Ishikawa (cell line): ENCODE results near the gene ADISSP.

Experiments used
- CEBPB ChIP-seq: IDR thresholded peaks from 2 replicates; pipeline ENCODE4 v1.6.1; 2012
- CREB1 ChIP-seq: IDR thresholded peaks from 2 replicates; pipeline ENCODE4 v1.6.1; 2012; ENCODE audit warnings: low read depth
- EGR1 ChIP-seq: IDR thresholded peaks from 2 replicates; pipeline ENCODE4 v1.6.1; 2012
- EP300 ChIP-seq: IDR thresholded peaks from 2 replicates; pipeline ENCODE4 v1.6.1; 2012; ENCODE audit warnings: borderline replicate concordance
- FOXM1 ChIP-seq: IDR thresholded peaks from 2 replicates; pipeline ENCODE4 v1.6.1; 2012; ENCODE audit warnings: low read depth, borderline replicate concordance
- NFIC ChIP-seq: IDR thresholded peaks from 2 replicates; pipeline ENCODE4 v1.6.1; 2012
- RAD21 ChIP-seq: IDR thresholded peaks from 2 replicates; pipeline ENCODE4 v1.6.1; 2012; ENCODE audit warnings: low read depth
- TAF1 ChIP-seq: IDR thresholded peaks from 2 replicates; pipeline ENCODE4 v1.6.1; 2012; ENCODE audit warnings: low read depth, mild to moderate bottlenecking
- TCF12 ChIP-seq: IDR thresholded peaks from 2 replicates; pipeline ENCODE4 v1.6.1; 2012; ENCODE audit warnings: low read depth
- TEAD4 ChIP-seq: IDR thresholded peaks from 2 replicates; pipeline ENCODE4 v1.6.1; 2012
- YY1 ChIP-seq: IDR thresholded peaks from 2 replicates; pipeline ENCODE4 v1.6.1; 2012; ENCODE audit warnings: low read depth
- ZBTB7A ChIP-seq: IDR thresholded peaks from 2 replicates; pipeline ENCODE4 v1.6.1; 2012; ENCODE audit warnings: low read depth
- TF ChIP-seq, protein P1 (sequence below): IDR thresholded peaks from 2 replicates; pipeline ENCODE4 v1.6.1; 2012; ENCODE audit warnings: low read depth, mild to moderate bottlenecking
- TF ChIP-seq, protein P2 (sequence below): IDR thresholded peaks from 2 replicates; pipeline ENCODE4 v1.6.1; 2012
- TF ChIP-seq, protein P3 (sequence below): IDR thresholded peaks from 2 replicates; pipeline ENCODE4 v1.6.1; 2012

Gene ADISSP

DNA sequence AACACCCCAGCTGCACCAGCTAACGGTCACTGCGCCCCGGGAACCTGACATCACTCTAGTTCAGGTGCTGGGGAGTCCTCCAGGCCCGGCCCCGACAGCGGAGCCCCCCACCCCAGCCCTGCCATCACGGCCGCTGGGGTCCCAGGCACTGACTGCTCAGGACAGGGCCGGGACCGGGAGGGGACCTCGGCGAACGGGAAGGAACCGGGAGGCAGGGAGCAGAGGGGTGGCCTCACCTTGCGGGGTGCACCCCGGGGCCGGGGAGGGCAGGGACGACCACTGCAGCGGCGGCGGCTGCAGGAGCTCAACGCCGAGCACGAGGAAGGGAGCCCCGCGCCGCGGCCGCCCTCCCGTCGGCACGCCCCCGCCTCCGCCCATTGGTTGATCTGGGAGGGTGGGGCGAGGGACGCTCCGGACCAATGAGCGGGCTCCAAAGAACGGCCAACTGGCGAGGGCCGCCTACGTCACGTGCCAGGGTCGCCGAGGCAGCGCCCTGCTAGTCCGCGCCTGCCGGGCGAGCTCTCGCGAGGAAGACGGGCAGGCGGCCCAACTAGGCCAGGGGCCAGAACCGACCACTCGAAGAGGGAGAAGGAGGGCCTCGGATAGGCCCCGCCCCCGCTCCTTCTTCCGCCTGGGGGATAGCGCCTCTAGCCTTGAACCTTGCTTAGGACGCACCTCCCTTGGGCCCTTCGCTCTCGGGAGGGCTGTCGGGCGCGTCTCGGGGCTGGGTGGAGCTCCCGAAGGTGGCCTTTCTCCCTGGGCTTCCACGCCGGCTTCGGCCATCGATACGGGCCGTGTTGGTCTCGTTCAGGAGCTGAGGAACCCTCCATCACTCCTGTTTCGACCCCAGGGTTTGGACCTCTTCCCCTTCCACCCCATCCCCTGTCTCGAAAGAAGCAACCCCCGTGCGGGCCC, at the start of gene ADISSP:
ADISSP (minus strand) TSS at position 327 of the 915 bp plus-strand sequence. CDS start 7,653 bp downstream, outside the sequence.
- TF ChIP-seq, protein P1, sequence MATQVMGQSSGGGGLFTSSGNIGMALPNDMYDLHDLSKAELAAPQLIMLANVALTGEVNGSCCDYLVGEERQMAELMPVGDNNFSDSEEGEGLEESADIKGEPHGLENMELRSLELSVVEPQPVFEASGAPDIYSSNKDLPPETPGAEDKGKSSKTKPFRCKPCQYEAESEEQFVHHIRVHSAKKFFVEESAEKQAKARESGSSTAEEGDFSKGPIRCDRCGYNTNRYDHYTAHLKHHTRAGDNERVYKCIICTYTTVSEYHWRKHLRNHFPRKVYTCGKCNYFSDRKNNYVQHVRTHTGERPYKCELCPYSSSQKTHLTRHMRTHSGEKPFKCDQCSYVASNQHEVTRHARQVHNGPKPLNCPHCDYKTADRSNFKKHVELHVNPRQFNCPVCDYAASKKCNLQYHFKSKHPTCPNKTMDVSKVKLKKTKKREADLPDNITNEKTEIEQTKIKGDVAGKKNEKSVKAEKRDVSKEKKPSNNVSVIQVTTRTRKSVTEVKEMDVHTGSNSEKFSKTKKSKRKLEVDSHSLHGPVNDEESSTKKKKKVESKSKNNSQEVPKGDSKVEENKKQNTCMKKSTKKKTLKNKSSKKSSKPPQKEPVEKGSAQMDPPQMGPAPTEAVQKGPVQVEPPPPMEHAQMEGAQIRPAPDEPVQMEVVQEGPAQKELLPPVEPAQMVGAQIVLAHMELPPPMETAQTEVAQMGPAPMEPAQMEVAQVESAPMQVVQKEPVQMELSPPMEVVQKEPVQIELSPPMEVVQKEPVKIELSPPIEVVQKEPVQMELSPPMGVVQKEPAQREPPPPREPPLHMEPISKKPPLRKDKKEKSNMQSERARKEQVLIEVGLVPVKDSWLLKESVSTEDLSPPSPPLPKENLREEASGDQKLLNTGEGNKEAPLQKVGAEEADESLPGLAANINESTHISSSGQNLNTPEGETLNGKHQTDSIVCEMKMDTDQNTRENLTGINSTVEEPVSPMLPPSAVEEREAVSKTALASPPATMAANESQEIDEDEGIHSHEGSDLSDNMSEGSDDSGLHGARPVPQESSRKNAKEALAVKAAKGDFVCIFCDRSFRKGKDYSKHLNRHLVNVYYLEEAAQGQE, result no peak
- TF ChIP-seq, protein P2, sequence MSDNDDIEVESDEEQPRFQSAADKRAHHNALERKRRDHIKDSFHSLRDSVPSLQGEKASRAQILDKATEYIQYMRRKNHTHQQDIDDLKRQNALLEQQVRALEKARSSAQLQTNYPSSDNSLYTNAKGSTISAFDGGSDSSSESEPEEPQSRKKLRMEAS, result peak; percentile 94
- TF ChIP-seq EGR1 (peak; percentile 69), YY1 (no peak), TEAD4 (no peak), FOXM1 (no peak), TCF12 (peak; percentile 24; the same call in 1 of the 2 replicates), NFIC (peak; percentile 6; the same call in 1 of the 2 replicates), CEBPB (no peak), ZBTB7A (0 out of 2 replicates have a peak, but pooled peaks have one; percentile 88), CREB1 (no peak), TAF1 (peak; percentile 65), EP300 (no peak), RAD21 (no peak)
- TF ChIP-seq, protein P3, sequence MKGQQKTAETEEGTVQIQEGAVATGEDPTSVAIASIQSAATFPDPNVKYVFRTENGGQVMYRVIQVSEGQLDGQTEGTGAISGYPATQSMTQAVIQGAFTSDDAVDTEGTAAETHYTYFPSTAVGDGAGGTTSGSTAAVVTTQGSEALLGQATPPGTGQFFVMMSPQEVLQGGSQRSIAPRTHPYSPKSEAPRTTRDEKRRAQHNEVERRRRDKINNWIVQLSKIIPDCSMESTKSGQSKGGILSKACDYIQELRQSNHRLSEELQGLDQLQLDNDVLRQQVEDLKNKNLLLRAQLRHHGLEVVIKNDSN, result peak; percentile 96

- TF ChIP-seq, protein P3, result no peak
- no peak for TF ChIP-seq TEAD4
- no peak for TF ChIP-seq EGR1
- TF ChIP-seq ZBTB7A, result no peak
- no peak for TF ChIP-seq CREB1
- TF ChIP-seq CEBPB, result no peak
- no peak for TF ChIP-seq FOXM1
- TF ChIP-seq YY1, result no peak
- no peak for TF ChIP-seq TAF1
- TF ChIP-seq NFIC, result no peak
- TF ChIP-seq, protein P1, result no peak
- TF ChIP-seq TCF12, result no peak
- no peak for TF ChIP-seq EP300
- TF ChIP-seq RAD21, result no peak
- TF ChIP-seq, protein P2, result no peak
Measured at GRCh38 chr20:3815703-3816315, 48.3 kb upstream of the ADISSP start.

DNA sequence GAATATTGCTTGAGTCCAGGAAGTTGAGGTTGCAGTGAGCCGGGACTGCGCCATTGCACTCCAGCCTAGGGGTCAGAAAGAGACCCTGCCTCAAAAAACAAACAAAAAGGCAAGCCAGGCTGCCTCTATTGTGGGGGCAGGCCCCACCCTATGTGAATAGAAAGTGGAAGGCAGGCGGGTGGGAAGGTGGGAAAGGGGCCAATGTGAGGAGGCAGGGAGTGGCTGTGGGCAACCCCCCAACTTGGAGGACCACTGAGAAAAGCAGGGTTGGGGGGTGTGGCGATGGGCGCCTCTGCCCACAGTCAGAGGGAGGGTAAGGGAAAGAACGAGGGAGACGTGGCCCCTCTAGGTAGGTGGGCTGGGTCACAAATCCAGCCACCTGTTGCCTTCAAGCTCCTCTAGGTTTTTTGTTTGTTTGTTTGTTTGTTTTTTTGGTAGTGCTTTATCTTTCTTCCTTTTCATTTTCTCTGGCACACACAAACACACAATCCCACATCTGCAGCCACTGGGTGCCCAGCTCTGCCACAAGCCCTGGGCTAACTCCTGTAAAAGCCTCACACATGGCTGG, 47.5 kb upstream of the ADISSP start:
- TF ChIP-seq TEAD4 (no peak), EP300 (no peak), TCF12 (no peak), FOXM1 (no peak), ZBTB7A (no peak), TAF1 (no peak), NFIC (no peak), CEBPB (no peak), YY1 (no peak), CREB1 (no peak), RAD21 (no peak), EGR1 (no peak)
- TF ChIP-seq, protein P2, result no peak
- TF ChIP-seq, protein P1, result no peak
- TF ChIP-seq, protein P3, result no peak
